ENCODE results near the gene ASXL2.

The ASXL2 gene

DNA sequence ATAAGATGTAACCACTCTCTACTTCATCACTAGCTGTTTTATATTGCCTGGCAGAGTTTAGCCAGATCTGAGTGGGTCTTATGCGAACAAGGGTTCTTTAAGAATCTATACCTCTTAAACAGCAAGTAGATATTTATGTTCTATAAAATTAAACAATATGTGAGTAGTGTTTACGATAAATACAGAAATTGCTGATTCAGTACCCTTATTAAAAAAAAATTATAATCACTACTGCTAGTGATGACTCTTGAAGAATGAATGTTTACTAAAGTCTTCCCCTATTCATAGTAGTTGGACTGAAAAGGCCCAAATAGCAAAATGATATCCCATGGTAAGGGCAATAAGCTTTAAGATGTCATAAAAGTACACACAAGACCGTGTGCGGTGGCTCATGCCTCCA lies 106.2 kb downstream of the ASXL2 start:
- Histone ChIP-seq H3K27me3 (replicated peaks; ENCODE audit: insufficient read depth, low read length) (no peaks in the 10 kb centered on the region), H2AFZ (ENCODE audit: low read length) (no peak overlapping the region), H4K20me1 (ENCODE audit: insufficient read depth, low read length) (no peaks in the 10 kb centered on the region), H3K27ac (ENCODE audit: low read length) (no peak overlapping the region), H3K4me1 (ENCODE audit: low read length) (no peaks in the 10 kb centered on the region), H3K9me3 (replicated peaks; ENCODE audit: insufficient read depth, low read length) (no peaks in the 10 kb centered on the region), H3K36me3 (replicated peaks; ENCODE audit: insufficient read depth, low read length) (no peaks in the 10 kb centered on the region; the same call in 1 of the 2 replicates), H3K4me2 (ENCODE audit: low read depth, low read length) (no peak overlapping the region), H3K9me2 (replicated peaks; ENCODE audit: insufficient read depth, low read length) (no peaks in the 10 kb centered on the region), H3F3A (ENCODE audit: insufficient read depth, low read length) (no peaks in the 10 kb centered on the region), H3K9ac (ENCODE audit: low read length) (no peak overlapping the region), H3K4me3 (ENCODE audit: low read length) (no peak overlapping the region), H3K79me2 (ENCODE audit: low read length) (no peaks in the 10 kb centered on the region)
- TF ChIP-seq EZH2phosphoT487 (IDR thresholded peaks at IDR 0.05; ENCODE audit: low read length) (no peak), EZH2 (optimal IDR thresholded peaks at IDR 0.05; ENCODE audit: low read depth, low read length) (no peak)
- TF ChIP-seq, protein P1, sequence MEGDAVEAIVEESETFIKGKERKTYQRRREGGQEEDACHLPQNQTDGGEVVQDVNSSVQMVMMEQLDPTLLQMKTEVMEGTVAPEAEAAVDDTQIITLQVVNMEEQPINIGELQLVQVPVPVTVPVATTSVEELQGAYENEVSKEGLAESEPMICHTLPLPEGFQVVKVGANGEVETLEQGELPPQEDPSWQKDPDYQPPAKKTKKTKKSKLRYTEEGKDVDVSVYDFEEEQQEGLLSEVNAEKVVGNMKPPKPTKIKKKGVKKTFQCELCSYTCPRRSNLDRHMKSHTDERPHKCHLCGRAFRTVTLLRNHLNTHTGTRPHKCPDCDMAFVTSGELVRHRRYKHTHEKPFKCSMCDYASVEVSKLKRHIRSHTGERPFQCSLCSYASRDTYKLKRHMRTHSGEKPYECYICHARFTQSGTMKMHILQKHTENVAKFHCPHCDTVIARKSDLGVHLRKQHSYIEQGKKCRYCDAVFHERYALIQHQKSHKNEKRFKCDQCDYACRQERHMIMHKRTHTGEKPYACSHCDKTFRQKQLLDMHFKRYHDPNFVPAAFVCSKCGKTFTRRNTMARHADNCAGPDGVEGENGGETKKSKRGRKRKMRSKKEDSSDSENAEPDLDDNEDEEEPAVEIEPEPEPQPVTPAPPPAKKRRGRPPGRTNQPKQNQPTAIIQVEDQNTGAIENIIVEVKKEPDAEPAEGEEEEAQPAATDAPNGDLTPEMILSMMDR (IDR thresholded peaks at IDR 0.05; ENCODE audit: low read length), result no peak
- DNase-seq, result no peak

DNA sequence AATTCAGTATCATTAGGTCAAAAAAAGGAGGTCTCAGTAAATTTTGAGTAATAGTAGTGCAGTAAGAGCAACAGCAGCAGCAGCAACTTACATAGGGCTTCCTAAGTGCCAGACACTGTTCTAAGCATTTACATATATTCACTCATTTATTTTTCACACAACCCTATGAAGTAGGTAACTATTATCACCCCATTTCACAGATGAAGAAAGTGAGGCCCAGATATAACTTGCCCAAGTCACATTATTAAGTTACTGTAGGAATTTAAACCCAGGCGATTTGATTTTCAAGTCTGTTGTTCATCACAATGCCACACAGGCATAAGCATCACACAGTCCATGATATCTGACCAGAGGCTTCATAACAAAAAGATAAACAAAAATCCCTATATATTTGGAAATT lies 114.7 kb downstream of the ASXL2 start:
- no peaks in the 10 kb centered on the region; the same call in 1 of the 2 replicates for H3K36me3 ChIP-seq (replicated peaks; ENCODE audit: insufficient read depth, low read length)
- H3K9me2 ChIP-seq (replicated peaks; ENCODE audit: insufficient read depth, low read length), result no peaks in the 10 kb centered on the region

DNA sequence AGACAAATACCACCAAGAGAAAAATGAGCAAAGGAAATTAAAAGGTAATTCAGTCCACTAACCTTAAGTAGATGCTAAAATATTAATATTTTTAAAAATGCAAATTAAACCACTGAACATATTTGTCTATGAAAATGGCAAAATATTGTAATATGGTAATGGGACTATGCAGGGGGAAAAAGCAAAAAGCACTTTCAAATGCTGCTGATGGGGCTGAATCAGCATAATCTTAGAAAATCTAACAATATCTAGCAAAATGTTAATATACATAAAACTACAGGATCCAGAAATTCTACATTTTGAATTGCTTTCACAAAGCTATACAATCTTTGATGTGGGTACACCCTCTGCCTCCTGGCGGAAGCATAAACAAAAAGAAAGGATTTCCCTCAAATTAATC lies 118.0 kb downstream of the ASXL2 start:
- TF ChIP-seq, protein P1 (IDR thresholded peaks at IDR 0.05; ENCODE audit: low read length), result no peak
- TF ChIP-seq EZH2phosphoT487 (IDR thresholded peaks at IDR 0.05; ENCODE audit: low read length) (no peak), EZH2 (optimal IDR thresholded peaks at IDR 0.05; ENCODE audit: low read depth, low read length) (no peak)
- Histone ChIP-seq H3K27me3 (replicated peaks; ENCODE audit: insufficient read depth, low read length) (no peaks in the 10 kb centered on the region), H3K4me1 (ENCODE audit: low read length) (no peaks in the 10 kb centered on the region), H3K4me2 (ENCODE audit: low read depth, low read length) (no peak overlapping the region), H3K79me2 (ENCODE audit: low read length) (no peaks in the 10 kb centered on the region; the same call in 1 of the 2 replicates), H3K9me3 (replicated peaks; ENCODE audit: insufficient read depth, low read length) (no peaks in the 10 kb centered on the region), H3K4me3 (ENCODE audit: low read length) (no peak overlapping the region), H3K9me2 (replicated peaks; ENCODE audit: insufficient read depth, low read length) (no peaks in the 10 kb centered on the region), H3F3A (ENCODE audit: insufficient read depth, low read length) (no peaks in the 10 kb centered on the region), H4K20me1 (ENCODE audit: insufficient read depth, low read length) (no peaks in the 10 kb centered on the region), H3K27ac (ENCODE audit: low read length) (no peak overlapping the region), H2AFZ (ENCODE audit: low read length) (no peak overlapping the region), H3K36me3 (replicated peaks; ENCODE audit: insufficient read depth, low read length) (no peaks in the 10 kb centered on the region; the same call in 1 of the 2 replicates), H3K9ac (ENCODE audit: low read length) (no peak overlapping the region)
- no peak for DNase-seq

More for the DNA sequence above, 114.7 kb downstream of the ASXL2 start:
- Histone ChIP-seq H3K4me1 (ENCODE audit: low read length) (no peaks in the 10 kb centered on the region), H3K4me2 (ENCODE audit: low read depth, low read length) (no peak overlapping the region), H3K4me3 (ENCODE audit: low read length) (no peak overlapping the region), H3K79me2 (ENCODE audit: low read length) (no peaks in the 10 kb centered on the region; the same call in 1 of the 2 replicates), H2AFZ (ENCODE audit: low read length) (no peak overlapping the region), H3K9me3 (replicated peaks; ENCODE audit: insufficient read depth, low read length) (no peaks in the 10 kb centered on the region), H3K9ac (ENCODE audit: low read length) (no peak overlapping the region), H4K20me1 (ENCODE audit: insufficient read depth, low read length) (no peaks in the 10 kb centered on the region), H3K27me3 (replicated peaks; ENCODE audit: insufficient read depth, low read length) (no peaks in the 10 kb centered on the region), H3F3A (ENCODE audit: insufficient read depth, low read length) (no peaks in the 10 kb centered on the region), H3K27ac (ENCODE audit: low read length) (no peak overlapping the region)
- TF ChIP-seq EZH2phosphoT487 (IDR thresholded peaks at IDR 0.05; ENCODE audit: low read length), result no peak
- TF ChIP-seq, protein P1 (IDR thresholded peaks at IDR 0.05; ENCODE audit: low read length), result no peak
- TF ChIP-seq EZH2 (optimal IDR thresholded peaks at IDR 0.05; ENCODE audit: low read depth, low read length), result no peak
- DNase-seq, result no peak
